CD4-positive, alpha-beta T cell (primary cell): ENCODE results near the gene LIPG. TPM values are rescaled to one million over a fixed set of nuclear protein-coding genes. Genes with fewer than 3 reads are reported as not detected.

Source experiments
- ATAC-seq: fragments of 200-7000 bp; cut with Tn5 transposase; one replicate; pipeline ENCODE4 v1.10.0; 2022; ENCODE audit warnings: mild to moderate bottlenecking; ENCODE audit not compliant: poor library complexity
- CTCF ChIA-PET: fragments of 350-600 bp; sonication (Branson Sonifier 250); formaldehyde crosslinking; loops from one replicate; lab custom pipeline; 2021; ENCODE audit warnings: antibody characterized with exemption, inconsistent platforms; lab: Charles Lee
- POLR2A ChIA-PET: fragments of 350-600 bp; sonication (Branson Sonifier 250); formaldehyde crosslinking; loops from one replicate; lab custom pipeline; 2021; ENCODE audit warnings: antibody characterized with exemption, inconsistent platforms; lab: Charles Lee
- DNase-seq, 14 experiments: peaks; one replicate each; pipeline ENCODE4 v3.0.0-alpha.2; 2013 to 2020; ENCODE audit warnings: mixed read lengths in 2 of 14
- H3K27ac ChIP-seq, 2 donors: one replicate each; pipeline versions ENCODE4 v1.5.1 to v1.7.0; 2013; ENCODE audit warnings: low read length in 2 of 2, low read depth in 1 of 2, mild to moderate bottlenecking in 1 of 2
- H3K27me3 ChIP-seq, 2 experiments: 1 replicate in 1 of 2; 2 replicates in 1 of 2; pipeline versions ENCODE4 v1.6.1 to v1.7.0; 2013; ENCODE audit warnings: low read length in 2 of 2, control low read depth in 1 of 2, mild to moderate bottlenecking in 1 of 2, moderate library complexity in 1 of 2; ENCODE audit not compliant: insufficient read depth in 2 of 2, control insufficient read depth in 1 of 2
- H3K36me3 ChIP-seq: one replicate; pipeline ENCODE4 v1.6.1; 2013; ENCODE audit warnings: low read length, control low read depth; ENCODE audit not compliant: insufficient read depth
- H3K4me1 ChIP-seq: one replicate; pipeline ENCODE4 v1.6.1; 2013; ENCODE audit warnings: low read length, control low read depth; ENCODE audit not compliant: insufficient read depth
- H3K4me3 ChIP-seq: one replicate; pipeline ENCODE4 v1.5.1; 2013; ENCODE audit warnings: mild to moderate bottlenecking, low read length, moderate library complexity
- H3K9me3 ChIP-seq, 2 experiments: 1 replicate in 1 of 2; 2 replicates in 1 of 2; pipeline versions ENCODE4 v1.6.1 to v1.7.0; 2013; ENCODE audit warnings: low read length in 2 of 2, mild to moderate bottlenecking in 2 of 2, control low read depth in 1 of 2, moderate library complexity in 1 of 2; ENCODE audit not compliant: control insufficient read depth in 1 of 2, insufficient read depth in 1 of 2
- H3K27ac Mint-ChIP-seq: one replicate; pipeline ENCODE4 v1.8.0; 2020; ENCODE audit warnings: mixed read lengths
- H3K27me3 Mint-ChIP-seq: one replicate; pipeline ENCODE4 v1.8.0; 2021; ENCODE audit warnings: mixed read lengths
- H3K36me3 Mint-ChIP-seq: one replicate; pipeline ENCODE4 v1.8.0; 2021; ENCODE audit warnings: low read depth, mixed read lengths
- H3K4me1 Mint-ChIP-seq: one replicate; pipeline ENCODE4 v1.8.0; 2021; ENCODE audit warnings: low read depth, mixed read lengths
- H3K4me3 Mint-ChIP-seq: one replicate; pipeline ENCODE4 v1.8.0; 2020; ENCODE audit warnings: mild to moderate bottlenecking, mixed read lengths
- H3K9me3 Mint-ChIP-seq: one replicate; pipeline ENCODE4 v1.8.0; 2020; ENCODE audit warnings: mixed read lengths
- intact Hi-C, 2 experiments: fragments of 100-400 bp; cut with DNase I in 1 of 2; cut with micrococcal nuclease in 1 of 2; formaldehyde crosslinking; loops; one replicate each; pipeline versions ENCODE4 v1.15.1 to v1.9.0; 2023 to 2025; cut with DNase I, micrococcal nuclease
- total RNA-seq, 174 experiments: library from RNA in 2 of 174; stranded (reverse) in 2 of 174; gene quantifications; one replicate each; pipeline ENCODE4 v1.2.3 and lab custom pipeline; 2021 to 2026
- TF ChIP-seq, protein P1 (sequence below): fragments of 200-600 bp; IDR thresholded peaks from one replicate; pipeline ENCODE4 v1.8.0; 2022; ENCODE audit warnings: antibody characterized with exemption, mild to moderate bottlenecking

Gene LIPG
- total RNA-seq, 2 experiments from 2014 or later = not detected

DNA sequence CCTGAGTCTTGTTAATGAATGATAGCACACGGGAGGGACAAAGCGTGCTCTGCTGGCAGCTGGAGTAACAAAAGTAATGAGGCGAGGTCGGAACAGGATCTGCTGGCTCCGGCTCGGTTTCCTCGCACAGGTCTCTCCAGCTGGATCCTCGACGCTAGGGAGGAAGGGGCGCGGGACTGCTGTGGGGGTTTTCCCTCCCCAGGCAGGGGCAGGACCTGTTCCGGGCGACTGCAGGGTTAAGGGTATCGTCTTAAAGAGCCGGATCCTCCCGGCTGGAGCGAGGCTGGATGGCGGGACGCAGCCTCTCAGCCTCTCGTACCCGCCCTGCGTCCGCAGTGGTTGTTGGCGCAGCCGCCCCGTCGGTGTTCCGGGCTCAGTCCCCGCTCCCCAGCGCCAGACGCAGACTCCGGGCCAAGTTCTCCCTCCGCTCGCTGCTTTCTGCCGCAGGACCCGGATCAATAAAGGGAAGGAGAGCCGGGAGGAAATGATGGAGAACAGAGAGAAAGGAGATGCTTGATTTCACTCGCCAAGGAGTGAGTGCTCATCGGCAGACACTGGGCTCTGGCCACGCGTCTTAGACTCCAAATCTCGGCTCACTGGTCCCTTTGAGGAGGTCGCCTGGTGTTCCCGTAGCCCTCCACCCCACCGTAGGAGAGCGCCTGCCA, 1.1 kb upstream of the LIPG start:
- POLR2A ChIA-PET = no interaction called here
- Histone ChIP-seq H3K4me1 (peaks cover 25% of the 10 kb centered on the region), H3K27me3 (peaks cover 54 to 66% of the 10 kb centered on the region in 2 experiments), H3K9me3 (peaks cover 0 to 18% of the 10 kb centered on the region in 2 experiments), H3K36me3 (no peaks in the 10 kb centered on the region), H3K4me3 (peak overlapping the region; percentile 41), H3K27ac (no peak overlapping the region)
- CTCF ChIA-PET = interaction anchor here (1.4 kb wide), 1 partner anchor 298 kb away, joined by 6 read pairs; no protein-coding TSS in a partner anchor
- no peaks in the 10 kb centered on the region for H3K9me3 Mint-ChIP-seq
- H3K27ac Mint-ChIP-seq = no peak overlapping the region
- H3K36me3 Mint-ChIP-seq = no peaks in the 10 kb centered on the region
- intact Hi-C loops = loop anchor here in 1 of 2 experiments (10.0 kb wide), 1 partner anchor 204 kb away; no protein-coding TSS in a partner anchor
- DNase-seq = no peak
- H3K4me1 Mint-ChIP-seq = peaks cover 31% of the 10 kb centered on the region
- no peak for ATAC-seq
- TF ChIP-seq, protein P1, sequence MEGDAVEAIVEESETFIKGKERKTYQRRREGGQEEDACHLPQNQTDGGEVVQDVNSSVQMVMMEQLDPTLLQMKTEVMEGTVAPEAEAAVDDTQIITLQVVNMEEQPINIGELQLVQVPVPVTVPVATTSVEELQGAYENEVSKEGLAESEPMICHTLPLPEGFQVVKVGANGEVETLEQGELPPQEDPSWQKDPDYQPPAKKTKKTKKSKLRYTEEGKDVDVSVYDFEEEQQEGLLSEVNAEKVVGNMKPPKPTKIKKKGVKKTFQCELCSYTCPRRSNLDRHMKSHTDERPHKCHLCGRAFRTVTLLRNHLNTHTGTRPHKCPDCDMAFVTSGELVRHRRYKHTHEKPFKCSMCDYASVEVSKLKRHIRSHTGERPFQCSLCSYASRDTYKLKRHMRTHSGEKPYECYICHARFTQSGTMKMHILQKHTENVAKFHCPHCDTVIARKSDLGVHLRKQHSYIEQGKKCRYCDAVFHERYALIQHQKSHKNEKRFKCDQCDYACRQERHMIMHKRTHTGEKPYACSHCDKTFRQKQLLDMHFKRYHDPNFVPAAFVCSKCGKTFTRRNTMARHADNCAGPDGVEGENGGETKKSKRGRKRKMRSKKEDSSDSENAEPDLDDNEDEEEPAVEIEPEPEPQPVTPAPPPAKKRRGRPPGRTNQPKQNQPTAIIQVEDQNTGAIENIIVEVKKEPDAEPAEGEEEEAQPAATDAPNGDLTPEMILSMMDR = no peak
- peak overlapping the region; percentile 79 for H3K4me3 Mint-ChIP-seq
- peaks cover 75% of the 10 kb centered on the region for H3K27me3 Mint-ChIP-seq

DNA sequence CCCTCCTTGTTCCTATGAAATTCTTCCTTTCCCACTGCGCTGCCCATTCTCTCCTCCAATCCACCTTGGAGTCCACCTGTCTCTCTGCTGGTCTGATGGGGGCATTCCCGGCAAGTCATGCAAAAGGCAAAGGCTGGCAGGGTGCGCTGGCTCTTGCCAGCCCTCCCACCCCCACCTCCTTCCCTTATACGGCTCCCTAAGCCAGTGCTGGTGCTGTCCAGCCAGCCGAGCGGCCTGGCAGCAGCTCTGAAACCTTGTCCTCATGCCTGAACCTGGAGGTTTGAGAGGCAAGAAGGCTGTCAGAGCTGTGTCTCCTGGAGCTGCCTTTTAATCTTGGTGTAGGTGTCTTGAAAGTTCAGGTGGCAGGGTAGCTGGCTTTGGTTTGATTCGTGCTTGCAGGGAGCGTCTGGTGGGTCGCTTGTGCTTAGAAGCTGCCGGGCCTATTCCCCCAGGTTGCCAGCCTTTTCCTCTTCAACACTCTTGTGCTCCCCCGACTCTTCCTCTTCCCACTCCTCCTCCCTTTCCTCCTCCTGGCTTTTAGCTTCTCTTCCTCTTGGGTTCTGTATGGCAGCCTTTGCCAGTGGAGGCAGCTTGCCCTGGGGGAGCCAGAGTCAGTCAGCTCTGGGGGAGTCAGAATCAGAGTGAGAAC, 748 bp downstream of the LIPG start:
- no peaks in the 10 kb centered on the region for H3K36me3 ChIP-seq
- DNase-seq (no peak), ATAC-seq (no peak)
- peaks cover 59 to 72% of the 10 kb centered on the region in 2 experiments for H3K27me3 ChIP-seq
- H3K27ac ChIP-seq = no peak overlapping the region
- H3K4me1 ChIP-seq = peaks cover 25% of the 10 kb centered on the region
- Mint-ChIP-seq H3K9me3 (no peaks in the 10 kb centered on the region), H3K27ac (no peak overlapping the region), H3K4me1 (peaks cover 31% of the 10 kb centered on the region), H3K27me3 (peaks cover 88% of the 10 kb centered on the region), H3K4me3 (peak overlapping the region; percentile 79), H3K36me3 (no peaks in the 10 kb centered on the region)
- TF ChIP-seq, protein P1 = no peak
- H3K9me3 ChIP-seq = peaks cover 0 to 18% of the 10 kb centered on the region in 2 experiments
- ChIA-PET CTCF (interaction anchor here (0.6 kb wide), 1 partner anchor 20 kb away, joined by 3 read pairs; no protein-coding TSS in a partner anchor), POLR2A (interaction anchor here (0.5 to 1.5 kb wide), 2 partner anchors 76 to 719 kb away, joined by 3 read pairs; partner anchors contain the start of genes C18orf32 and MBD1)
- no peak overlapping the region for H3K4me3 ChIP-seq
- intact Hi-C loops = loop anchor here in 1 of 2 experiments (10.0 kb wide), 1 partner anchor 202 kb away; no protein-coding TSS in a partner anchor

DNA sequence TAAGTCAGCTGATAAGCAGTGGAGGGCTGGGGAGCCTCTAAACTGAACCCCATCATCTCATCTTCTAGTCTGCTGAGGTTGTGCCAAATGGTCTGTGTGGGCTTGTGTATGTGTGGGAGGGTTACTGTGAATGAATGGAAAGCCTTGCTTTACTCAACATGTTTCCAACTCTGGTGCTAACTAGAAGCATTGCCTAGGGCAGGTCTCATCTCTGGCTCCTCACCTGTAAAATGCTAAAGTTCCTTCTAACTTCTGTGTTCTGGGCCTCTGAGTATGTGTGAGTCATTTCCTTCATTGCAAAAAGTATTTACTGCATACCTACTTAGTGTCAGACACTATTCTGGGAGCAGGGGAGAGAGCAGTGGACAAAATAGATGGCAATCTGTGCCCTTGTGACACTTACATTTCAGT, 1.3 kb downstream of the LIPG start:
- no peak overlapping the region for H3K27ac ChIP-seq
- DNase-seq (no peak), ATAC-seq (no peak)
- Mint-ChIP-seq H3K27me3 (peaks cover 92% of the 10 kb centered on the region), H3K4me3 (peak overlapping the region; percentile 79), H3K36me3 (no peaks in the 10 kb centered on the region), H3K9me3 (no peaks in the 10 kb centered on the region), H3K27ac (no peak overlapping the region), H3K4me1 (peaks cover 31% of the 10 kb centered on the region)
- intact Hi-C loops = loop anchor here in 1 of 2 experiments (10.0 kb wide), 1 partner anchor 202 kb away; no protein-coding TSS in a partner anchor
- H3K9me3 ChIP-seq = peaks cover 0 to 18% of the 10 kb centered on the region in 2 experiments
- no peaks in the 10 kb centered on the region for H3K36me3 ChIP-seq
- peaks cover 25% of the 10 kb centered on the region for H3K4me1 ChIP-seq
- TF ChIP-seq, protein P1 = no peak
- CTCF ChIA-PET = interaction anchor here (0.6 kb wide), 1 partner anchor 20 kb away, joined by 3 read pairs; no protein-coding TSS in a partner anchor
- H3K4me3 ChIP-seq = no peak overlapping the region
- POLR2A ChIA-PET = interaction anchor here (1.5 kb wide), 1 partner anchor 76 kb away, joined by 3 read pairs; the partner anchor contains the start of gene C18orf32
- H3K27me3 ChIP-seq = peaks cover 59 to 72% of the 10 kb centered on the region in 2 experiments
